A549 (cell line): Measurements from ENCODE around the gene UBE2O.

Experiments used
- BCL3 ChIP-seq: fragments of >200 bp; sonication (Bioruptor Twin); formaldehyde crosslinking; IDR thresholded peaks from 3 replicates; pipeline ENCODE4 v1.6.1; 2016
- CTCF ChIP-seq: fragments of >200 bp; sonication (Bioruptor Twin); formaldehyde crosslinking; IDR thresholded peaks from 3 replicates; pipeline ENCODE4 v1.5.1; 2016
- MAZ ChIP-seq: fragments of 150-350 bp; IDR thresholded peaks from 2 replicates; pipeline ENCODE4 v1.6.1; 2014; ENCODE audit warnings: antibody characterized with exemption, low read depth, low read length, borderline replicate concordance
- NFE2L2 ChIP-seq: fragments of 150-350 bp; conservative IDR thresholded peaks from 2 replicates; pipeline ENCODE4 v1.6.1; 2014; ENCODE audit warnings: low read length
- NR3C1 ChIP-seq: fragments of >200 bp; sonication (Bioruptor Twin); formaldehyde crosslinking; IDR thresholded peaks from 3 replicates; pipeline ENCODE4 v1.6.1; 2017
- PHF8 ChIP-seq: fragments of 200-600 bp; sonication (generic); IDR thresholded peaks from 2 replicates; pipeline ENCODE4 v1.6.1; 2016; ENCODE audit warnings: low read depth, mild to moderate bottlenecking, antibody characterized with exemption, moderate library complexity, borderline replicate concordance
- POLR2A ChIP-seq: IDR thresholded peaks from 2 replicates; pipeline ENCODE4 v1.6.1; 2012; ENCODE audit warnings: mild to moderate bottlenecking, low read length
- RAD21 ChIP-seq, 2 experiments: fragments of >200 bp in 1 of 2; sonication (Bioruptor Twin) in 1 of 2; formaldehyde crosslinking in 1 of 2; IDR thresholded peaks in 1 of 2; conservative IDR thresholded peaks in 1 of 2; 2 replicates in 1 of 2; 3 replicates in 1 of 2; pipeline ENCODE4 v1.6.1; 2012 to 2018; ENCODE audit warnings: inconsistent platforms in 1 of 2
- RCOR1 ChIP-seq: fragments of 150-350 bp; IDR thresholded peaks from 2 replicates; pipeline ENCODE4 v1.6.1; 2014; ENCODE audit warnings: antibody characterized with exemption, low read length, low read depth
- REST ChIP-seq: fragments of 200-600 bp; sonication (generic); IDR thresholded peaks from 2 replicates; pipeline ENCODE4 v1.6.1; 2016; ENCODE audit warnings: antibody characterized with exemption, mild to moderate bottlenecking, moderate library complexity
- RNF2 ChIP-seq: fragments of 200-600 bp; sonication (generic); IDR thresholded peaks from 2 replicates; pipeline ENCODE4 v1.6.1; 2016; ENCODE audit warnings: low read depth, mild to moderate bottlenecking, antibody characterized with exemption, moderate library complexity, borderline replicate concordance

- TF ChIP-seq PHF8 (no peak), NFE2L2 (no peak), BCL3 (no peak), RNF2 (no peak), CTCF (no peak), MAZ (no peak), POLR2A (no peak), RAD21 (conservative IDR thresholded peaks at IDR 0.05 in 1 of 2, IDR thresholded peaks at IDR 0.05 in 1 of 2) (no peak), NR3C1 (no peak), REST (no peak), RCOR1 (no peak)
Observed at GRCh38 chr17:76449126-76449525, 3.8 kb downstream of the UBE2O start.
